ENCODE data around the gene C7orf25.

The C7orf25 gene

GRCh38 chr7:42930889-42931288, 19.0 kb upstream of the C7orf25 start:
- TF ChIP-seq CTCF (IDR thresholded peaks at IDR 0.05; ENCODE audit: low read depth, low read length, poor library complexity, severe bottlenecking), result no peak
- TF ChIP-seq EZH2phosphoT487 (IDR thresholded peaks at IDR 0.05; ENCODE audit: borderline replicate concordance, low read length), result no peak
- Histone ChIP-seq H3F3A (ENCODE audit: control insufficient read depth, insufficient read depth) (no peaks in the 10 kb centered on the region), H4K20me1 (ENCODE audit: control insufficient read depth, insufficient read depth, low read depth, low read length) (peaks cover 22% of the 10 kb centered on the region), H3K4me1 (ENCODE audit: control insufficient read depth, low read length) (peaks cover 64% of the 10 kb centered on the region), H3K4me2 (ENCODE audit: low read length) (peak overlapping the region; percentile 91), H3K27me3 (ENCODE audit: control insufficient read depth, low read length) (no peaks in the 10 kb centered on the region), H3K79me2 (ENCODE audit: control insufficient read depth, low read length) (peaks cover 98% of the 10 kb centered on the region), H3K4me3 (ENCODE audit: low read length) (peak overlapping the region; percentile 90), H3K9me2 (replicated peaks; ENCODE audit: control insufficient read depth, low read length) (no peaks in the 10 kb centered on the region), H3K9me3 (ENCODE audit: control insufficient read depth, insufficient read depth, low read length) (no peaks in the 10 kb centered on the region), H3K36me3 (ENCODE audit: control insufficient read depth, low read length) (peaks cover 80% of the 10 kb centered on the region), H3K27ac (ENCODE audit: low read depth, low read length) (no peak overlapping the region)

GRCh38 chr7:42929449-42929848, 17.6 kb upstream of the C7orf25 start:
- Histone ChIP-seq H3K9me3 (ENCODE audit: control insufficient read depth, insufficient read depth, low read length) (no peaks in the 10 kb centered on the region), H3K9me2 (replicated peaks; ENCODE audit: control insufficient read depth, low read length) (no peaks in the 10 kb centered on the region), H3K79me2 (ENCODE audit: control insufficient read depth, low read length) (peaks cover 97% of the 10 kb centered on the region), H3K36me3 (ENCODE audit: control insufficient read depth, low read length) (peaks cover 80% of the 10 kb centered on the region), H3K27ac (ENCODE audit: low read depth, low read length) (no peak overlapping the region), H4K20me1 (ENCODE audit: control insufficient read depth, insufficient read depth, low read depth, low read length) (peaks cover 24% of the 10 kb centered on the region), H3K27me3 (ENCODE audit: control insufficient read depth, low read length) (no peaks in the 10 kb centered on the region), H3F3A (ENCODE audit: control insufficient read depth, insufficient read depth) (no peaks in the 10 kb centered on the region), H3K4me3 (ENCODE audit: low read length) (peak overlapping the region; percentile 90), H3K4me2 (ENCODE audit: low read length) (peak overlapping the region; percentile 91), H3K4me1 (ENCODE audit: control insufficient read depth, low read length) (peaks cover 76% of the 10 kb centered on the region)
- TF ChIP-seq CTCF (IDR thresholded peaks at IDR 0.05; ENCODE audit: low read depth, low read length, poor library complexity, severe bottlenecking) (no peak), EZH2phosphoT487 (IDR thresholded peaks at IDR 0.05; ENCODE audit: borderline replicate concordance, low read length) (no peak)

GRCh38 chr7:42928754-42929153, 16.9 kb upstream of the C7orf25 start:
- Histone ChIP-seq H3K27me3 (ENCODE audit: control insufficient read depth, low read length) (no peaks in the 10 kb centered on the region), H3F3A (ENCODE audit: control insufficient read depth, insufficient read depth) (no peaks in the 10 kb centered on the region), H3K36me3 (ENCODE audit: control insufficient read depth, low read length) (peaks cover 83% of the 10 kb centered on the region), H3K4me2 (ENCODE audit: low read length) (peak overlapping the region; percentile 91), H3K9me2 (replicated peaks; ENCODE audit: control insufficient read depth, low read length) (no peaks in the 10 kb centered on the region), H3K27ac (ENCODE audit: low read depth, low read length) (no peak overlapping the region), H3K4me1 (ENCODE audit: control insufficient read depth, low read length) (peaks cover 70% of the 10 kb centered on the region), H4K20me1 (ENCODE audit: control insufficient read depth, insufficient read depth, low read depth, low read length) (peaks cover 24% of the 10 kb centered on the region), H3K79me2 (ENCODE audit: control insufficient read depth, low read length) (peaks cover 92% of the 10 kb centered on the region), H3K9me3 (ENCODE audit: control insufficient read depth, insufficient read depth, low read length) (no peaks in the 10 kb centered on the region), H3K4me3 (ENCODE audit: low read length) (no peak overlapping the region)
- TF ChIP-seq CTCF (IDR thresholded peaks at IDR 0.05; ENCODE audit: low read depth, low read length, poor library complexity, severe bottlenecking), result no peak
- TF ChIP-seq EZH2phosphoT487 (IDR thresholded peaks at IDR 0.05; ENCODE audit: borderline replicate concordance, low read length), result no peak
